Transverse colon (tissue), 3 donors: ENCODE data around the gene DMRTB1.

Experiments used
- CTCF ChIP-seq, 5 experiments: fragments of 200-600 bp in 3 of 5; fragments of 450-650 bp in 2 of 5; sonication (generic) in 3 of 5; IDR thresholded peaks; 1 replicate in 2 of 5; 2 replicates in 3 of 5; pipeline ENCODE4 v1.5.1; 2016 to 2017; ENCODE audit warnings: antibody characterized with exemption in 5 of 5, inconsistent platforms in 3 of 5, mild to moderate bottlenecking in 2 of 5, moderate library complexity in 1 of 5
- EP300 ChIP-seq: sonication (generic); formaldehyde crosslinking; IDR thresholded peaks from one replicate; pipeline ENCODE4 v1.6.1; 2017; ENCODE audit warnings: antibody characterized with exemption, low read depth
- POLR2A ChIP-seq: fragments of 450-650 bp; IDR thresholded peaks from one replicate; pipeline ENCODE4 v1.6.1; 2016; ENCODE audit warnings: antibody characterized with exemption, mild to moderate bottlenecking, moderate library complexity

- peak in 4 of 5 experiments; percentile 30 to 59 (median 56) for TF ChIP-seq CTCF (IDR thresholded peaks at IDR 0.05)
- TF ChIP-seq EP300: no peak
- no peak for TF ChIP-seq POLR2A
Observed at GRCh38 chr1:53470155-53470554, 11.0 kb downstream of the DMRTB1 start.
